Adrenal gland (tissue), 12 donors: ENCODE results near the gene SLC22A4. TPM values are rescaled to one million over a fixed set of nuclear protein-coding genes. Genes with fewer than 3 reads are reported as not detected.

Experiments
- DNase-seq, 7 donors: peaks; one replicate each; pipeline ENCODE4 v3.0.0-alpha.2; 2019 to 2020
- H3K27ac ChIP-seq, 5 donors: fragments of 200-600 bp; sonication (generic) in 4 of 5; 1 replicate in 3 of 5; 2 replicates in 2 of 5; pipeline versions ENCODE4 v1.5.1 to v1.8.0; 2016 to 2020; ENCODE audit warnings: mild to moderate bottlenecking in 1 of 5
- H3K27me3 ChIP-seq: fragments of 200-600 bp; 2 replicates; pipeline ENCODE4 v1.8.0; 2021
- H3K36me3 ChIP-seq, 2 donors: fragments of 200-600 bp; replicated peaks in 1 of 2; 1 replicate in 1 of 2; 2 replicates in 1 of 2; pipeline versions ENCODE4 v1.5.1 to v1.8.0; 2018 to 2022
- H3K4me1 ChIP-seq, 2 donors: fragments of 200-600 bp; replicated peaks in 1 of 2; 1 replicate in 1 of 2; 2 replicates in 1 of 2; pipeline versions ENCODE4 v1.5.1 to v1.8.0; 2018 to 2021
- H3K4me3 ChIP-seq, 4 donors: fragments of 200-600 bp; sonication (generic) in 3 of 4; one replicate each; pipeline ENCODE4 v1.5.1; 2016 to 2018
- H3K9me3 ChIP-seq, 3 donors: fragments of 200-600 bp; sonication (generic) in 1 of 3; replicated peaks in 1 of 3; 1 replicate in 2 of 3; 2 replicates in 1 of 3; pipeline versions ENCODE4 v1.5.1 to v1.8.0; 2016 to 2021
- POLR2A ChIP-seq, 2 donors: fragments of 450-650 bp; IDR thresholded peaks; one replicate each; pipeline ENCODE4 v1.6.1; 2017; ENCODE audit warnings: antibody characterized with exemption in 2 of 2, mild to moderate bottlenecking in 2 of 2, moderate library complexity in 1 of 2
- WGBS, 4 donors: extraction: QIAGEN DNeasy Blood & Tissue Kit in 2 of 4; methylation state at CpG; one replicate each; pipeline versions ENCODE4 v1.1.5 to v1.1.7; 2013 to 2017; 5-methylcytosine and 5-hydroxymethylcytosine counted together
- intact Hi-C, 2 donors: fragments of 100-400 bp; cut with DNase I; formaldehyde crosslinking; loops; one replicate each; pipeline versions ENCODE4 v1.14.1 to v1.15.0; 2022 to 2023
- polyA plus RNA-seq, 3 donors: library from polyadenylated mRNA; stranded (reverse); fragments of 200-250 nt in 2 of 3; fragments of 350-450 nt in 1 of 3; fragmentation: Illumina TruSeq in 1 of 3; extraction: RNeasy Lipid Tissue Mini Kit (QIAGEN cat#74804) in 1 of 3; gene quantifications; one replicate each; pipeline ENCODE4 v1.2.3, GENCODE V29; 2013 to 2014
- total RNA-seq, 9 donors: library from RNA; depleted of rRNA in 4 of 9; stranded (reverse); fragments of >200 nt in 4 of 9; fragments of 120-200 nt in 1 of 9; fragmentation: NEBNext Ultra II Directional in 1 of 9; extraction: Animal tissue kit (Norgen Biotek cat#: 25700) in 1 of 9; gene quantifications; one replicate each; pipeline versions ENCODE4 v1.1.0 to v1.2.4, GENCODE V29; 2013 to 2023
- TF ChIP-seq, protein P1 (sequence below), 6 experiments: fragments of 450-650 bp in 4 of 6; fragments of 200-600 bp in 2 of 6; sonication (generic) in 1 of 6; IDR thresholded peaks; 1 replicate in 5 of 6; 2 replicates in 1 of 6; pipeline versions ENCODE4 v1.5.1 to v1.8.0; 2016 to 2021; ENCODE audit warnings: antibody characterized with exemption in 6 of 6, mild to moderate bottlenecking in 2 of 6, moderate library complexity in 1 of 6
- donor health status: healthy with polysubstance abuse.
- donor health status: Bipolar disorder and iron deficiency.
- donor health status: DM: yes; HTN: yes; CAD: no.
- donor health status: DM: no; HTN: no; CAD: no.
- donor health status: DM: no; HTN: no; CAD: no.
- donor health status: DM: yes; HTN: yes; CAD: no.

The SLC22A4 gene
- total and polyA plus RNA-seq, 12 donors: 1.4 to 8.2 (median 3.2) TPM

GRCh38 chr5:132321109-132321721, 27.0 kb downstream of the SLC22A4 start:
- no peaks in the 10 kb centered on the region for H3K4me1 ChIP-seq
- intact Hi-C loops: no loop called here
- TF ChIP-seq, protein P1, sequence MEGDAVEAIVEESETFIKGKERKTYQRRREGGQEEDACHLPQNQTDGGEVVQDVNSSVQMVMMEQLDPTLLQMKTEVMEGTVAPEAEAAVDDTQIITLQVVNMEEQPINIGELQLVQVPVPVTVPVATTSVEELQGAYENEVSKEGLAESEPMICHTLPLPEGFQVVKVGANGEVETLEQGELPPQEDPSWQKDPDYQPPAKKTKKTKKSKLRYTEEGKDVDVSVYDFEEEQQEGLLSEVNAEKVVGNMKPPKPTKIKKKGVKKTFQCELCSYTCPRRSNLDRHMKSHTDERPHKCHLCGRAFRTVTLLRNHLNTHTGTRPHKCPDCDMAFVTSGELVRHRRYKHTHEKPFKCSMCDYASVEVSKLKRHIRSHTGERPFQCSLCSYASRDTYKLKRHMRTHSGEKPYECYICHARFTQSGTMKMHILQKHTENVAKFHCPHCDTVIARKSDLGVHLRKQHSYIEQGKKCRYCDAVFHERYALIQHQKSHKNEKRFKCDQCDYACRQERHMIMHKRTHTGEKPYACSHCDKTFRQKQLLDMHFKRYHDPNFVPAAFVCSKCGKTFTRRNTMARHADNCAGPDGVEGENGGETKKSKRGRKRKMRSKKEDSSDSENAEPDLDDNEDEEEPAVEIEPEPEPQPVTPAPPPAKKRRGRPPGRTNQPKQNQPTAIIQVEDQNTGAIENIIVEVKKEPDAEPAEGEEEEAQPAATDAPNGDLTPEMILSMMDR (IDR thresholded peaks at IDR 0.05): no peak
- TF ChIP-seq POLR2A (IDR thresholded peaks at IDR 0.05): no peak

DNA sequence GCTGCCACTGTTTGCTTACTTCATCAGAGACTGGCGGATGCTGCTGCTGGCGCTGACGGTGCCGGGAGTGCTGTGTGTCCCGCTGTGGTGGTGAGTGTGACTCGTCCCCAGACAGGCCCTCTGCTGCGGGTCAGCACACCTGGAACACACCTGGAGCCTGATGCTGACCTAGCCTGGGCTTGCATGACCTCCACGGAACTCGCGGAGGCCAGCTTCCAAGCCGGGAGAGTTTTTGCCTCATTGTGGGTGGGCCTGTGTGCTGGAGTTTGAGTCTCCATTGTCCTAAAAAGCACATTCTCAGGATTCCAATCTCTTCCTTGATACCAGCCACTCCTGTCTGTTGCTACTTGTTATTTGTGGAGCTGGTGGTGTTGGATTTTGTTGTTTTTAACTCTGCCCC, 28.1 kb downstream of the SLC22A4 start:
- DNase-seq: no peak
- no peak overlapping the region for H3K4me3 ChIP-seq
- H3K27me3 ChIP-seq: no peaks in the 10 kb centered on the region
- TF ChIP-seq, protein P1 (IDR thresholded peaks at IDR 0.05): no peak
- no peak for TF ChIP-seq POLR2A (IDR thresholded peaks at IDR 0.05)
- no peaks in the 10 kb centered on the region for H3K9me3 ChIP-seq
- intact Hi-C loops: no loop called here
- WGBS, 4 donors: 64 to 79% (median 76%) methylated on average over 5 to 11 of the region's 11 CpGs
- no peak overlapping the region for H3K27ac ChIP-seq
- H3K4me1 ChIP-seq: no peaks in the 10 kb centered on the region
- H3K36me3 ChIP-seq: no peaks in the 10 kb centered on the region

More at GRCh38 chr5:132321109-132321721, 27.0 kb downstream of the SLC22A4 start:
- Histone ChIP-seq H3K27me3 (no peaks in the 10 kb centered on the region), H3K4me3 (no peak overlapping the region), H3K36me3 (no peaks in the 10 kb centered on the region), H3K27ac (no peak overlapping the region), H3K9me3 (no peaks in the 10 kb centered on the region)
- WGBS, 4 donors: 94 to 100% (median 98%) methylated on average over 2 to 3 of the region's 3 CpGs
- DNase-seq: no peak

GRCh38 chr5:132323202-132323601, 29.0 kb downstream of the SLC22A4 start:
- 88 to 97% (median 92%) methylated on average over 5 of the region's 5 CpGs for WGBS, 4 donors
- intact Hi-C loops: no loop called here
- no peak for TF ChIP-seq POLR2A (IDR thresholded peaks at IDR 0.05)
- TF ChIP-seq, protein P1 (IDR thresholded peaks at IDR 0.05): no peak

GRCh38 chr5:132325691-132326090, 31.5 kb downstream of the SLC22A4 start:
- WGBS, 4 donors: 80 to 91% (median 88%) methylated on average over 4 of the region's 4 CpGs
- Histone ChIP-seq H3K27ac (no peak overlapping the region), H3K4me1 (no peaks in the 10 kb centered on the region), H3K27me3 (no peaks in the 10 kb centered on the region), H3K4me3 (no peak overlapping the region), H3K9me3 (no peaks in the 10 kb centered on the region), H3K36me3 (peaks cover 0 to 8% of the 10 kb centered on the region in 2 donors)
- DNase-seq: no peak
- TF ChIP-seq POLR2A (IDR thresholded peaks at IDR 0.05): no peak
- TF ChIP-seq, protein P1 (IDR thresholded peaks at IDR 0.05): no peak
- intact Hi-C loops: no loop called here

More at GRCh38 chr5:132323202-132323601, 29.0 kb downstream of the SLC22A4 start:
- H3K4me1 ChIP-seq: no peaks in the 10 kb centered on the region
- H3K36me3 ChIP-seq: no peaks in the 10 kb centered on the region
- no peak overlapping the region for H3K4me3 ChIP-seq
- no peaks in the 10 kb centered on the region for H3K27me3 ChIP-seq
- H3K27ac ChIP-seq: no peak overlapping the region
- DNase-seq: no peak
- H3K9me3 ChIP-seq: no peaks in the 10 kb centered on the region
